ENCODE data around the gene TARBP2. TPM values are rescaled to one million over a fixed set of nuclear protein-coding genes. Genes with fewer than 3 reads are reported as not detected.

Gene TARBP2
- polyA plus RNA-seq, 2 of the 4 experiments (the other 2 are of a cell fraction), result 41.5 to 49.9 TPM

- no peak for DNase-seq (ENCODE audit: low read depth in 1 of 2, low spot score in 1 of 2)
- WGBS (ENCODE audit: missing lambda C conversion rate), result 92% methylated on average over 4 of the region's 4 CpGs
- FAIRE-seq, result no peak
- no peak overlapping the region for H3K27ac ChIP-seq
- H3K4me1 ChIP-seq, result peaks cover 24% of the 10 kb centered on the region
- ATAC-seq, result peak; percentile 4 to 6; a peak in 3 of 6 replicates
- POLR2A ChIA-PET, result interaction anchor here (1.3 to 6.9 kb wide), 4 partner anchors 9 to 139 kb away, joined by 3 to 34 read pairs (median 17); partner anchors contain the start of genes MAP3K12 and TARBP2
- CTCF ChIA-PET, result interaction anchor here (1.1 to 3.4 kb wide), 5 partner anchors 10 to 157 kb away, joined by 4 to 24 read pairs (median 11); partner anchors contain the start of gene NPFF
- H3K9me3 ChIP-seq, result no peaks in the 10 kb centered on the region
- no peak overlapping the region for H3K4me2 ChIP-seq
- TF ChIP-seq FOSB (CRISPR knock-in tag; IDR thresholded peaks at IDR 0.05) (peak; percentile 18; the same call in 1 of the 2 replicates), SMC3 (IDR thresholded peaks at IDR 0.05) (no peak)
- no peak overlapping the region for H3K4me3 ChIP-seq
These were observed 17.1 kb upstream of the TARBP2 start for GRCh38 chr12:53483979-53484377.

- Histone ChIP-seq H3K4me2 (no peak overlapping the region), H3K27ac (no peak overlapping the region), H3K9me3 (no peaks in the 10 kb centered on the region), H3K4me1 (peaks cover 25% of the 10 kb centered on the region), H3K4me3 (no peak overlapping the region)
- WGBS (ENCODE audit: missing lambda C conversion rate), result 93% methylated on average over 10 of the region's 10 CpGs
- no peak for TF ChIP-seq FOSL2 (IDR thresholded peaks at IDR 0.05)
- no peak for TF ChIP-seq FOSL2 (CRISPR knock-in tag; IDR thresholded peaks at IDR 0.05)
- TF ChIP-seq HOXB5 (CRISPR knock-in tag; IDR thresholded peaks at IDR 0.05), result no peak
- peak; percentile 94 for TF ChIP-seq POLR2AphosphoS2 (conservative IDR thresholded peaks at IDR 0.05; ENCODE audit: low read length)
- 0 out of 2 replicates have a peak, but pooled peaks have one; percentile 55 for TF ChIP-seq TP53 (CRISPR knock-in tag; IDR thresholded peaks at IDR 0.05)
- ChIA-PET POLR2A (interaction anchor here (3.3 to 6.9 kb wide), 2 partner anchors 8 to 15 kb away, joined by 21 to 34 read pairs; partner anchors contain the start of genes MAP3K12 and TARBP2), CTCF (interaction anchor here (1.1 to 2.5 kb wide), 2 partner anchors 9 to 132 kb away, joined by 5 to 7 read pairs; no protein-coding TSS in a partner anchor)
- ATAC-seq, result peak in 1 of 2 experiments; percentile 1; a peak in 2 of 6 replicates
- FAIRE-seq, result no peak
- DNase-seq (ENCODE audit: low read depth in 1 of 2, low spot score in 1 of 2), result no peak
These were observed 16.2 kb upstream of the TARBP2 start for GRCh38 chr12:53484686-53485575.

GRCh38 chr12:53485955-53486735 is 14.9 kb upstream of the TARBP2 start:
- H3K9me3 ChIP-seq, result no peaks in the 10 kb centered on the region
- CTCF ChIA-PET, result interaction anchor here (1.0 to 2.5 kb wide), 5 partner anchors 12 to 134 kb away, joined by 3 to 7 read pairs (median 5); partner anchors contain the start of gene MAP3K12
- no peak for FAIRE-seq
- no peak overlapping the region for H3K4me2 ChIP-seq
- 96% methylated on average over 10 of the region's 10 CpGs for WGBS (ENCODE audit: missing lambda C conversion rate)
- no peak for TF ChIP-seq ZSCAN20 (CRISPR knock-in tag; IDR thresholded peaks at IDR 0.05)
- TF ChIP-seq POLR2AphosphoS2 (conservative IDR thresholded peaks at IDR 0.05; ENCODE audit: low read length), result 0 out of 2 replicates have a peak, but pooled peaks have one; percentile 9
- peak; percentile 2 to 3; a peak in 4 of 6 replicates for ATAC-seq
- no peak overlapping the region for H3K27ac ChIP-seq
- H3K4me1 ChIP-seq, result peaks cover 13% of the 10 kb centered on the region; the same call in 2 of the 3 replicates
- POLR2A ChIA-PET, result interaction anchor here (6.9 kb wide), 1 partner anchor 14 kb away, joined by 34 read pairs; the partner anchor contains the start of genes MAP3K12 and TARBP2
- H3K4me3 ChIP-seq, result no peak overlapping the region
- DNase-seq (ENCODE audit: low read depth in 1 of 2, low spot score in 1 of 2), result no peak

DNA sequence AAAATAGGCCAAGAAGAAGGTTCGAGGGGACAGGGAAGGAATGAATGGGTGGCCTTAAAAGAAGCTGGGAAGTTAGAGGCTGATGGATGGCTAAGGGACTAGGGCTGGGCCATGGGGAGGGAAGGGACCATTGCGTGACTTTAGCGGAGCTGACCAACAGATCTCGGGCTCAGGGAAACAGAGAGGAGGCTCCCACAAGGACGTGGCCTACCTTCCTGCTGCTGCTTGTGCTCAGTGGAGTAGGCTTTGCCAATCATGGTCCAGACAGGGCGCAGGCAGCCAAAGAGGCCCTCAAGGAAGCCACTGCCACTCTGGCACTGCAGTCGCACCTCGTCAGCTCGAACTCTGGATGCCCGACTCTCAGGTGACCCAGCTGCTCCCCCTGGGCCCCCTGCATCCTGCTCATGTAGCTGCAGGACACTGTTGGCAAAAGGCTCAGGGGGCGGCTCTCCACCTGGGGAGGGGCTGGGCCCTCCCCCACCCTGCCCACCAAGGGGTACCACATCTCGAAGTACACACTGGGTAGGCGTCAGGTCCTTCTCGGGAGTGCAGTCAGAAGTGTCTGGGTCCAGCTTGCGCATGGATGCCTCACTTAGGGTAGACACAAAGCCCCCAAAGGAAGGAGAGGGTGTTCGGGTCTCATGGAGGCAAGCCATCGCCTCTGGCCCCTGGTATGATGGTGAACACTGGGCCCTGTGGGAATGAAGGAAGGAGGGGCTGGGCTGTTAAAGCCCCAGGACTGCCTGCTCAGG is 14.2 kb upstream of the TARBP2 start:
- Histone ChIP-seq H3K27ac (no peak overlapping the region), H3K4me3 (no peak overlapping the region), H3K4me2 (no peak overlapping the region), H3K4me1 (peaks cover 6% of the 10 kb centered on the region; the same call in 1 of the 3 replicates), H3K9me3 (no peaks in the 10 kb centered on the region)
- ChIA-PET CTCF (interaction anchor here (1.0 to 2.5 kb wide), 5 partner anchors 11 to 134 kb away, joined by 3 to 7 read pairs (median 5); partner anchors contain the start of gene MAP3K12), POLR2A (interaction anchor here (6.9 kb wide), 1 partner anchor 13 kb away, joined by 34 read pairs; the partner anchor contains the start of genes MAP3K12 and TARBP2)
- 89% methylated on average over 11 of the region's 17 CpGs for WGBS (ENCODE audit: missing lambda C conversion rate)
- ATAC-seq, result peak; percentile 6 to 9; a peak in 3 of 6 replicates
- no peak for FAIRE-seq
- TF ChIP-seq POLR2AphosphoS2 (conservative IDR thresholded peaks at IDR 0.05; ENCODE audit: low read length), result peak; percentile 77
- TF ChIP-seq HOXA7 (CRISPR knock-in tag; IDR thresholded peaks at IDR 0.05), result peak; percentile 65; the same call in 1 of the 2 replicates
- TF ChIP-seq JUNB (IDR thresholded peaks at IDR 0.05), result no peak
- no peak for DNase-seq (ENCODE audit: low read depth in 1 of 2, low spot score in 1 of 2)

Data from A549 (cell line).